Daoy (cell line): ENCODE results near the gene NFIC. TPM values are rescaled to one million over a fixed set of nuclear protein-coding genes. Genes with fewer than 3 reads are reported as not detected.
"Not testable (repeated sequence)": the region's sequence is repeated elsewhere in the genome, so short reads cannot be mapped to it uniquely, and the experiment has no call there.

Experiments
- DNase-seq: peaks from one replicate; pipeline ENCODE4 v3.0.0-alpha.2; 2015; ENCODE audit warnings: low read depth
- total RNA-seq: library from RNA; depleted of rRNA; stranded (reverse); fragments of >200 nt; shearing (Covaris generic); gene quantifications from 2 replicates; pipeline ENCODE4 v1.2.3, GENCODE V29; 2014

NFIC gene
- total RNA-seq, 1 experiment from 2014 or later, result 20.2 TPM

GRCh38 chr19:3420909-3421619 lies 54.7 kb downstream of the NFIC start:
- no peak for DNase-seq

GRCh38 chr19:3421656-3422055 lies 55.3 kb downstream of the NFIC start:
- DNase-seq, result not testable (repeated sequence)

- no peak for DNase-seq
These were observed 56.9 kb downstream of the NFIC start for GRCh38 chr19:3423183-3423829.

- DNase-seq, result no peak
These were observed 60.0 kb downstream of the NFIC start for GRCh38 chr19:3426433-3426832.

GRCh38 chr19:3430366-3430680 lies 63.9 kb downstream of the NFIC start:
- DNase-seq, result not testable (repeated sequence)

- no peak for DNase-seq
These were observed 65.5 kb downstream of the NFIC start for GRCh38 chr19:3431760-3432397.

- no peak for DNase-seq
These were observed 66.9 kb downstream of the NFIC start for GRCh38 chr19:3433313-3433712.

- no peak for DNase-seq
These were observed 67.6 kb downstream of the NFIC start for GRCh38 chr19:3433805-3434540.

- peak; percentile 98 for DNase-seq
These were observed 68.5 kb downstream of the NFIC start for GRCh38 chr19:3434630-3435553.

GRCh38 chr19:3440082-3440481 lies 73.7 kb downstream of the NFIC start:
- DNase-seq, result peak; percentile 49

- no peak for DNase-seq
These were observed 75.0 kb downstream of the NFIC start for GRCh38 chr19:3441089-3441985.

- DNase-seq, result no peak
These were observed 75.6 kb downstream of the NFIC start for GRCh38 chr19:3441986-3442329.

GRCh38 chr19:3442487-3443071 lies 76.2 kb downstream of the NFIC start:
- DNase-seq, result no peak

- no peak for DNase-seq
These were observed 77.7 kb downstream of the NFIC start for GRCh38 chr19:3443840-3444694.

GRCh38 chr19:3444695-3445234 lies 78.4 kb downstream of the NFIC start:
- no peak for DNase-seq

GRCh38 chr19:3446657-3447056 lies 80.3 kb downstream of the NFIC start:
- not testable (repeated sequence) for DNase-seq

GRCh38 chr19:3448616-3449334 lies 82.4 kb downstream of the NFIC start:
- no peak for DNase-seq

- peak; percentile 95 for DNase-seq
These were observed 84.5 kb downstream of the NFIC start for GRCh38 chr19:3450796-3451411.
